Vagina (tissue), 2 donors: ENCODE results near the gene DIAPH3.

ENCODE experiments used
- POLR2AphosphoS5 ChIP-seq, 2 donors: sonication (generic); formaldehyde crosslinking; IDR thresholded peaks; one replicate each; pipeline ENCODE4 v1.9.0; 2017; ENCODE audit warnings: antibody characterized with exemption in 2 of 2, mild to moderate bottlenecking in 2 of 2, low read depth in 1 of 2; ENCODE audit not compliant: insufficient read depth in 1 of 2
- TF ChIP-seq, protein P1 (sequence below), 3 experiments: fragments of 450-650 bp in 2 of 3; fragments of 200-600 bp in 1 of 3; sonication (generic) in 1 of 3; IDR thresholded peaks; one replicate each; pipeline ENCODE4 v1.5.1; 2017 to 2019; ENCODE audit warnings: antibody characterized with exemption in 3 of 3, mild to moderate bottlenecking in 2 of 3, moderate library complexity in 2 of 3

DNA sequence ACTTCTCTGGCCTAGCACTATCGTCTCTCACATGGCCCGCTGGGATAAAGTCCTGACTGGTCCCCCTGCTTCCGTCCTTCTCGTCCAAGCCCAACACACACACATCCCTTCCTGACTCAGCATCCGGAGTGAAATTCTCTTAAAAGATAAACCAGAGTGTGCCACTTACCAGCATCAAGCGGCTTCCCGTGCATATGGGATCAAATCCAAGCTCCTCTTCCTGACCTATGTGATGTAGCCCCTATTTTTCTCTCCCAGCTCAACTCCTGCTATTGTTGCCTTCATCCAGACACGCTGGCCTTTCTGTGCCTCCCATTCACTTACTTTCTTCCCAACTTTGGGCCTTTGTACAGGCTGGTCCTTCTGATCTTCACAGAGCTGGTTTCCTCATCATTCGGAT is 530.4 kb downstream of the DIAPH3 start:
- TF ChIP-seq, protein P1, sequence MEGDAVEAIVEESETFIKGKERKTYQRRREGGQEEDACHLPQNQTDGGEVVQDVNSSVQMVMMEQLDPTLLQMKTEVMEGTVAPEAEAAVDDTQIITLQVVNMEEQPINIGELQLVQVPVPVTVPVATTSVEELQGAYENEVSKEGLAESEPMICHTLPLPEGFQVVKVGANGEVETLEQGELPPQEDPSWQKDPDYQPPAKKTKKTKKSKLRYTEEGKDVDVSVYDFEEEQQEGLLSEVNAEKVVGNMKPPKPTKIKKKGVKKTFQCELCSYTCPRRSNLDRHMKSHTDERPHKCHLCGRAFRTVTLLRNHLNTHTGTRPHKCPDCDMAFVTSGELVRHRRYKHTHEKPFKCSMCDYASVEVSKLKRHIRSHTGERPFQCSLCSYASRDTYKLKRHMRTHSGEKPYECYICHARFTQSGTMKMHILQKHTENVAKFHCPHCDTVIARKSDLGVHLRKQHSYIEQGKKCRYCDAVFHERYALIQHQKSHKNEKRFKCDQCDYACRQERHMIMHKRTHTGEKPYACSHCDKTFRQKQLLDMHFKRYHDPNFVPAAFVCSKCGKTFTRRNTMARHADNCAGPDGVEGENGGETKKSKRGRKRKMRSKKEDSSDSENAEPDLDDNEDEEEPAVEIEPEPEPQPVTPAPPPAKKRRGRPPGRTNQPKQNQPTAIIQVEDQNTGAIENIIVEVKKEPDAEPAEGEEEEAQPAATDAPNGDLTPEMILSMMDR (IDR thresholded peaks at IDR 0.05): no peak
- TF ChIP-seq POLR2AphosphoS5 (IDR thresholded peaks at IDR 0.05; ENCODE audit: insufficient read depth in 1 of 2, low read depth in 1 of 2): no peak
